SU-DHL-6 (cell line): ENCODE data around the gene SHISAL1.

Experiments
- CTCF ChIP-seq: fragments of 200-600 bp; sonication (generic); IDR thresholded peaks from one replicate; pipeline ENCODE4 v1.5.1; 2017; ENCODE audit warnings: antibody characterized with exemption, mild to moderate bottlenecking, low read length, moderate library complexity; ENCODE audit not compliant: insufficient read depth, poor library complexity, severe bottlenecking
- EZH2phosphoT487 ChIP-seq: fragments of 200-600 bp; sonication (generic), shearing (Covaris generic); conservative IDR thresholded peaks from 2 replicates; pipeline ENCODE4 v1.6.1; 2018; ENCODE audit warnings: mild to moderate bottlenecking, antibody characterized with exemption, low read length, moderate library complexity, mixed read lengths

- TF ChIP-seq CTCF (no peak), EZH2phosphoT487 (no peak)
These were observed 42.9 kb upstream of the SHISAL1 start for GRCh38 chr22:44355716-44356070.
